Measurements from ENCODE around the gene PSD2.
A peak's percentile ranks its signal among the peaks of the same experiment; 100 is the strongest.

Gene PSD2

GRCh38 chr5:139854029-139854605, 58.5 kb downstream of the PSD2 start:
- DNase-seq: no peak

DNA sequence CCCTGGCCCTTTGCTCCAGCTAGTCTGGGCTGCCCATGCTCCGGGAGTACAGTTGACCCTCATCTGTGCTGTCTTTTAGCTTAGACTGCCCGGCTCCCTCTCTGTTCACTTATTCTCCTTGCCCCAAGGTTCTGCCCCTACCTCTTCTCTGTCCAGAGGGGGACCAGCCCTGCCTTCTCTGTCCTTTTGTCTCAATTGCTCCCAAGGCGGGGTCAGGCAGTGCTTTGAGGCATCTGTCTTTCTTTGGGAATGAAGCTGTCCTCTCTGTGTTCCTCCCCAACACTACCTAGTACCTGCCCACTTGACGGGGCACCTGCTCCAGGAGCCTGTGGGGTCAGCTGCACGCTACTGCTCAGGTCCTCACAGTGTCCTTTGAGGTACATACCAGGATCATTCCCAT, 59.3 kb downstream of the PSD2 start:
- DNase-seq: no peak

DNA sequence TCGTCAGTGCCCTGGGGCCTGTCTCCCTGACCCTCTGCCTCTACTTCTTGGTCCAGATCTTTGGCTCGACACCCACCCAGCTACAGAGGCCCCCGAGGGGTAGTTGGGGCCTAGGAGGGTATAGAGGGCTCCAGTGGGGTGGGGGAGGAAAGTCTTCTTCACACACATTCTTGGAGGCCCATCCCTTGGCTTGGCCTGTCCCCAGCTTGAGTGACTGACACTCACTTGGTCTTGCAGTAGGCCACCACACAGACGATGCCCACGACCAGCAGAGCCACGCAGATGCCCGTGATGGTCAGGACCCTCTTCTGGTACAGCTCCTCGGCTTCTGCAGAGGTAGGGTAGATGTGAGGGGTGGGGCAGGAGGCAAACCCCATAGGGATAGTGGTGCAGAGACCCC, 59.8 kb downstream of the PSD2 start:
- no peak for DNase-seq

DNA sequence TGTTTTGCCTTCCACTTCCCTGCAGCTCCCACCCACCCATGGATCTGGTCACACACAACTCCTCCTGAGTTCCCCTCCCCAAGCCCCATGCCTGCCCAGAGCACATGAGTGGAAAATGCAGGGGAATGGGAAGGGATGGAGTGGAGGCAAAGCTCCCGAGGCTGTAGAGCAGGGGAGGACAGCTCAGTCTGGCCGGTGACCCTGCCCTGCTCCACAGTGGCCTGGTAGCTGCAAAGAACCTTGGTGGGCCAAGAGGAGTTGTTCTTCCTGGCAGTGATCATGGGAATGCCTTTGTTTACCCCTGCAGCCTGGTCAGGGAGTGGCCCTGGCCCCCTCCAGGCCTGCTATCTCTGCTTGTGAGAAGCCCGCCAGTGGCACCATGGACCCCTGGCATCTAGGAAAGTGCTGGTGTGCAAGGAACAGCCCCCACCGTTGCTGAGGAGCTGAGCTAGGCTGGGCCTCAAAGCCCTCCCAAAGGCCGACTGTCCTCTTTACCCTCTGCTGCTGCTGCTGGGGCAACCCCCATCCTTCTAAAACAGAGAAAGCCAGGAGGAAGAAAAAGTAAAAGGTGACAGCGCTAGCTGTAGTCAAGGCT, 60.4 kb downstream of the PSD2 start:
- no peak for DNase-seq

GRCh38 chr5:139856714-139857113, 61.1 kb downstream of the PSD2 start:
- DNase-seq: no peak

DNA sequence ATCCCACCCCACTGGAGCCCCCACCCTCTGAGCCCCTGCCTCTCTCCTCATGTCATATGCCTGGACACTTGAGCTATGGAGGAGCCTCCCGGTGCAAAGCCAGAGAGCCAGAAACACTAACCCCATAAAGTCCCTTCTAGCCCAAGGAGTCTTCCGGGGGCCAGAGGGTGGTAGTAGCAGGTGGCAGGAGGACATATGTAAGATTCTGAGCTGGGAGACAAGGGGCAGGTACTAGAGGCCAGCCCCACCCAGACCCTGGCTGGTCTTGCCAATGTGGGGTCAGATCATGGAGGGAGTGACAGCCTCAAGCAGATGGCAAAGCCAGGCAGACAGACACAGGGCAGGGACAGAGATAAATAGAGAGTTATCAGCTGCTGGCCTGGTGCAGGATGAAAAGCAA, 63.4 kb downstream of the PSD2 start:
- no peak for DNase-seq

- no peak for DNase-seq
Observed at GRCh38 chr5:139861021-139861888, 65.6 kb downstream of the PSD2 start.

- DNase-seq: no peak
Observed at GRCh38 chr5:139861889-139862207, 66.2 kb downstream of the PSD2 start.

- peak in 1 of 51 donors; percentile 6 for DNase-seq
Observed at GRCh38 chr5:139862313-139862712, 66.7 kb downstream of the PSD2 start.

DNA sequence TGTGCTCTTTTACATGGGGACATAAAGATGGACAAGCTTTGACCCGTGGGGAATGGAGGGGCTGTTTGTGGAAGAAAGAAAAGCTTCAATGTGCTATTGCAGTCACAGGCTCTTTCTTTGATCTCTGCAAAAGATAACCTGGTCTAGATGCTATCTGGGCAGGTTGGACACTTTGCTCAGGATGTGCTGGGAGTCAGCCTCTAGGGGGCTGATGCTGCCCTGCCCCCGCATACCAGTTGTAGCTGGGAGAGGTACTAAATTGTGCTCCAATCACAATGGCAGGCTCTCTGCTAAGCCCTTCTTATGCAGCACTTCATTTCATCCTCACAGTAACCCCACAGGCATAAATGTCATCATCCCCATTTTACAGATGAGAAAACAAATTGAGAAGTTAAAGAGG, 67.2 kb downstream of the PSD2 start:
- no peak for DNase-seq

DNA sequence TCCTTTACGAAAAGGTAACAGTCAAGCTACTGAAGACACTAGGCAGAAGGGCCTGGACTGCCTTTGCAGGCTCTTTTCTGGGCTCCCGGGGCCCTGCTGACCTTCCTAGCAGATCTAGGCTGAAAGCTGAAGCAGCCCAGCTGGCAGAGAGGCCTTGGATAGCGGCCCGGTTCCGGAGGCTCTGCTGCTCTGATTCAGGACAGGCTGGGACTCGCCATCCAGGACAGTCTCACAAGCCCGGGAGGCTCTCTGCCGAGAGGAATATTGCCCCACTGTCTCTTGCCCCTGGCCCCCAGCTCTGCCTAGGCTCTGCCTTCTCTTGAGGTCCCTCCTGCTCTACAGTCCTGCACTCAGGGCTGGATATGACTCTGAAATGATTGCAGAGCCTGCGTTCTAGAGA, 67.8 kb downstream of the PSD2 start:
- peak in 46 of 51 donors; percentile 25 to 91 (median 72) for DNase-seq

DNA sequence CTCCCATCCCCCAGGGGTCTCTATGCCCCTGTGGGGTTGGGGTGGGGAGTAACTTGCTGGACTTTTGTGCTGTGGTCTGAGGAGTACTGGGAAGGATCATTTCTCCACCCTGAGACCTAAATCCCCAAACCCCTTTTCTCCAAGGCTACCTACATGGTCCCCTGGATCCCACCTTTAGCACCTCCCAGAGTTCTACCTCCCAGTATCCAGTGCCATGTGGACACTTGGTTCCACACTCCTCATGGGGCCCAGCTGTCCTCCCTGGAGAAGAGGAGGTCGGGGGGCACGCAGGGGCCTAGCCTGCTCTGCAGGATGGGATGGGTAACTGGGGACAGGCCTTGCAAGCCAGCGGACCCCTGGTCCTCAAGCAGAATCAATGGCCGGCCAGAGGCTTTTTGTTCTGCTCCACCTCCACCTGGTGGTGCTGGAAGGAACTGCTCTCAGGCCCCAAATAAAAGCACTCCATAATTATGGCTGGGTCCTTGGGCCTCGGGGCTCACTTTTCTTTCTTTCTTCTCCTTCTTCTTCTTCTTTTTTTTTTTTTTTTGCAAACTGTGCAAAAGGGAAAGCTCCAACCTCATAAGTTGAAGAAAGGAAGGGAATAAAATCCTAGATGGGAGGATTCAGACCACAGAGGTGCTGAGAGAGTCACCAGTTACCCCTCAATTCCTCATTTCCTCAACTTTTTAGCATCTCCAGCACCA, 68.4 kb downstream of the PSD2 start:
- peak in 44 of 51 donors; percentile 17 to 79 (median 52) for DNase-seq

GRCh38 chr5:139864716-139865483, 69.3 kb downstream of the PSD2 start:
- no peak for DNase-seq

DNA sequence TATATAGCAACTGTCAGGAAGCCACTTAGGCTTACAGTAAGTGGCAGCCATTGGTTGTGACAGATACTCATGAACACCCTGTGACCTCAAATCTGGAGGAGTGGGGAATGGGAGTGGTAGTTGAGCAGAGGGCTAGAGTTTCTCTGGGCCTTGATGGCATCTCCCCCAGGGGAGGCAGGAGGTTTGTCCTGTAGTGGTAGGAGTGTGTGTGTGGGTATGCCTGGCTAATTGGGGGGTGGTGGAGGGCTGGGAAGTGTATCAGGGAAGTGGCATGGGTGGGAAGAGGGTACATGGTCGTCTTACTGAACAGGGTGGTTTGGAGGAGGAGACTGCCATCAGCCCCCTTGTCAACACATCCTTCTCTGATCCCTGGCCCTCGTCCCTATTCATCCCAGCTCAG, 71.5 kb downstream of the PSD2 start:
- no peak for DNase-seq

DNA sequence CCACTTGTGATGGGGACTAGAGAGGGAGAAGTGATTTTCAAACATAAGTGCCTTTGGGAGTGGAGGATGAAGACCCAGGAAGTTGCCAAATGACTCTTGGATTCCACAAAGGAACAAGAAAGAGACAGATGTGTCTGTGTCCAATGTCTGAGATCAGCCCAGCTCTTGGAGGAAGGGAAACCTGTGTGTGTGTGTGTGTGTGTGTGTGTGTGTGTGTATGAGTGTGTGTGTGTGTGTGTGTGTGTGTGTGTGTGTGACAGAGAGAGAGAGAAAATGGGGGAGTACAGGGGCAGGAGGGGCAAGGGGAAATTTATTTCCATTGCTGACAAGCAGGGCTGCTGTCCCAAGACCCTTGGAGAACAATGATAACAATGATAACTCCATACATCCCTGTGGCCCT, 72.0 kb downstream of the PSD2 start:
- DNase-seq: no peak

GRCh38 chr5:139869042-139869790, 73.6 kb downstream of the PSD2 start:
- peak in 4 of 51 donors; percentile 10 to 20 (median 14) for DNase-seq

- DNase-seq: no peak
Observed at GRCh38 chr5:139870677-139871076, 75.1 kb downstream of the PSD2 start.

GRCh38 chr5:139871614-139872013, 76.0 kb downstream of the PSD2 start:
- no peak for DNase-seq

GRCh38 chr5:139872052-139872766, 76.6 kb downstream of the PSD2 start:
- DNase-seq: no peak

Measured in hypothalamus (tissue), 51 donors.